Measurements from ENCODE around the gene CLK3.
A peak's percentile ranks its signal among the peaks of the same experiment; 100 is the strongest.

The CLK3 gene

DNA sequence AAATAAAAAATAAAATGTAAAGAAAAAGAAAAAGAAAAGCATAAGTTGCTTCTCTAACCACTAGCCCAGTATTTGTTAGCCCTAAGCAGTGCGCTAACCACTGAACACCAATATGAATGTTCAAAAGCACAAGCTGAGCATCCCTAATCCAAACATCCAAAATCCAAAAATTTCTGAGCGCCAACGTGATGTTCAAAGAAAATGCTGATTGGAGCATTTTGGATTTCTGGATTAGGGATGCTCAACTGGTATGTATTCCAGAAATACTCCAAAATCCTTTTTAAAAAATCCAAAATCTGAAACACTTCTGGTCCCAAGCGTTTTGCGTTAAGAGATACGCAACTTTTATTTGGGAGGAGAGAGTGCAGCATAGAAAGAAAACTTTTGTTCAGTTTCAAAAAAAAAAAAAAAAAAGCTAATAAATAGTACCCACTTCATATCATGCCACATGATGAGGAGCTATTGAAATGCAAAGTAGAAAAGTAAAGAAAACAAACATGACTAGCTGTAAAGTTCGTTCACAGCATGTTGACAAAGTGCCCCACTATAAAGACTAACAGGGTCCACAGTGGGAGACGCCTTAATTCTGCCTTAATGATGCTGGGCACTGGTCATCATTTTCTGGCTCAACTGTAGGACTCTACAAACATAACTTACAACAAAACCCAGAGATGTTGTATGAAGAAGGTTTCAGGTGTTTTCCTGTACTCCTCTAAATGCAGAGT lies 47.8 kb downstream of the CLK3 start:
- ATAC-seq, result no peak
- Mint-ChIP-seq H3K27ac (peak overlapping the region; percentile 30), H3K9me3 (no peaks in the 10 kb centered on the region), H3K4me3 (no peak overlapping the region), H3K4me1 (peaks cover 12% of the 10 kb centered on the region), H3K36me3 (peaks cover 17% of the 10 kb centered on the region)
- DNase-seq (ENCODE audit: low spot score in 2 of 2), result no peak

- H3K27ac Mint-ChIP-seq, result peak overlapping the region; percentile 30
Measured at GRCh38 chr15:74664028-74664616, 48.5 kb downstream of the CLK3 start.

DNA sequence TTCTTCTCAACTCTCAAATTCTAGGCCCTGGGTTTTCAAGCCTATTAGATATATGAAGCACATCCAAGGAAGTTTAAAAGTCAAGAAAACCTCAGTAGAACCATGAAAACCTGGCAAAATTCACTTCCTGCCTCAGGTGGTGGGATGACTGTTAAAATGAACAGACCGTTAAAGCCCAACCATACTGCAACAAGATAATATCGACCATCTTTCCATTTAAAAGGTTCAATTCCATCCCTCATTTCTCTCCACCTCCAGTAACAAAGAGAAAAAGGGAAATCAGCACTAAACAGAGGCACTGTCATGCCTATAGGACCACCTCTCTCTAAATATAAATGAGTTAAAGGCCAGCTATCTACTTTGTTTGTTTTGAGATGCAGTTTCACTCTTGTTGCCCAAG lies 49.0 kb downstream of the CLK3 start:
- no peak for ATAC-seq
- Mint-ChIP-seq H3K36me3 (peaks cover 28% of the 10 kb centered on the region), H3K27ac (peak overlapping the region; percentile 30), H3K9me3 (no peaks in the 10 kb centered on the region), H3K4me3 (no peak overlapping the region), H3K4me1 (peaks cover 7% of the 10 kb centered on the region)
- DNase-seq (ENCODE audit: low spot score in 2 of 2), result no peak

More at GRCh38 chr15:74664028-74664616, 48.5 kb downstream of the CLK3 start:
- Mint-ChIP-seq H3K4me3 (no peak overlapping the region), H3K9me3 (no peaks in the 10 kb centered on the region), H3K36me3 (peaks cover 24% of the 10 kb centered on the region), H3K4me1 (peaks cover 7% of the 10 kb centered on the region)
- DNase-seq (ENCODE audit: low spot score in 2 of 2) (no peak), ATAC-seq (no peak)

GRCh38 chr15:74667975-74668374 lies 52.3 kb downstream of the CLK3 start:
- peaks cover 53% of the 10 kb centered on the region for H3K36me3 Mint-ChIP-seq
- H3K9me3 Mint-ChIP-seq, result no peaks in the 10 kb centered on the region
- no peak overlapping the region for H3K27ac Mint-ChIP-seq
- ATAC-seq, result no peak
- no peak overlapping the region for H3K4me3 Mint-ChIP-seq
- H3K4me1 Mint-ChIP-seq, result peaks cover 7% of the 10 kb centered on the region
- no peak for DNase-seq (ENCODE audit: low spot score in 2 of 2)

DNA sequence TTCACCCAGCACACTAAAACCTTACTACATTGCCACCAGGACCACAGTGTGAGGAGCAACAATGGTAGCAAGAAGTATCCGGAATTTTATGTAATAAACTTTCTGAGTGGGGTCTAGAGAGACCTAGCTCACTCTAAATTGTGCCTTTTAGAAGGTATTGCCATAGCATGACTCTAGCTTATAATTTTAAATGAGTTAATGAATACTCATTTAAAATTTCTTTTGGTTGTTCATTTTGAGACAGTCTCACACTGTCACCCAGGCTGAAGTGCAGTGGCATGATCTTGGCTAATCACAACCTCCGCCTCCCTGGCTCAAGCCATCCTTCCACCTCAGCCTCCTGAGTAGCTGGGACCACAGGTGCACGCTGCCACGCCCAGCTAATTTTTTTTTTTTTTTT lies 54.0 kb downstream of the CLK3 start:
- ATAC-seq, result no peak
- H3K36me3 Mint-ChIP-seq, result peaks cover 70% of the 10 kb centered on the region

GRCh38 chr15:74674161-74674560 lies 58.5 kb downstream of the CLK3 start:
- Mint-ChIP-seq H3K27ac (peak overlapping the region; percentile 20), H3K4me1 (no peaks in the 10 kb centered on the region), H3K4me3 (no peak overlapping the region), H3K9me3 (no peaks in the 10 kb centered on the region), H3K36me3 (peaks cover 57% of the 10 kb centered on the region)
- ATAC-seq, result no peak
- DNase-seq (ENCODE audit: low spot score in 2 of 2), result no peak

More for the DNA sequence above, 54.0 kb downstream of the CLK3 start:
- DNase-seq (ENCODE audit: low spot score in 2 of 2), result no peak
- H3K4me1 Mint-ChIP-seq, result peaks cover 7% of the 10 kb centered on the region
- H3K4me3 Mint-ChIP-seq, result no peak overlapping the region
- H3K9me3 Mint-ChIP-seq, result no peaks in the 10 kb centered on the region
- no peak overlapping the region for H3K27ac Mint-ChIP-seq

DNA sequence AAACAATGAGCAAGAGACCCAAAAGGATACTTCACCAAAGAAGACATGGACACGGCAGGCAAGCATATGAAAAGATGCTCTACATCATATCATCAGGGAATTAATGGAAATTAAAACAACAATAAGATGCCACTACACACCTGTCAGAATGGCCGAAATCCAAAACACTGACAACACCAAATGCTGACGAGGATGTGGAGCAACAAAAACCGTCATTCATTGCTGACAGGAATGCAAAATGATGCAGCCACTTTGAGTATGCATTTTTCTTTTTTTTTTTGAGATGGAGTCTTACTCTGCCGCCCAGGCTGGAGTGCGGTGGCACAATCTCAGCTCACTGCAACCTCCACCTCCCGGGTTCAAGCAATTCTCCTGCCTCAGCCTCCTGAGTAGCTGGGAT lies 61.2 kb downstream of the CLK3 start:
- Mint-ChIP-seq H3K4me3 (no peak overlapping the region), H3K27ac (no peak overlapping the region), H3K4me1 (no peaks in the 10 kb centered on the region), H3K36me3 (peaks cover 31% of the 10 kb centered on the region), H3K9me3 (no peaks in the 10 kb centered on the region)
- no peak for ATAC-seq
- no peak for DNase-seq (ENCODE audit: low spot score in 2 of 2)
